Loucy (cell line): ENCODE measurements around the gene GRB14.

Source experiments
- EZH2phosphoT487 ChIP-seq: fragments of 200-600 bp; IDR thresholded peaks from 2 replicates; pipeline ENCODE4 v1.6.1; 2018; ENCODE audit warnings: antibody characterized with exemption, mild to moderate bottlenecking, moderate library complexity, borderline replicate concordance
- TF ChIP-seq, protein P1 (sequence below): fragments of 200-600 bp; sonication (generic); conservative IDR thresholded peaks from 2 replicates; pipeline ENCODE4 v1.5.1; 2014; ENCODE audit warnings: mild to moderate bottlenecking, antibody characterized with exemption, low read length

DNA sequence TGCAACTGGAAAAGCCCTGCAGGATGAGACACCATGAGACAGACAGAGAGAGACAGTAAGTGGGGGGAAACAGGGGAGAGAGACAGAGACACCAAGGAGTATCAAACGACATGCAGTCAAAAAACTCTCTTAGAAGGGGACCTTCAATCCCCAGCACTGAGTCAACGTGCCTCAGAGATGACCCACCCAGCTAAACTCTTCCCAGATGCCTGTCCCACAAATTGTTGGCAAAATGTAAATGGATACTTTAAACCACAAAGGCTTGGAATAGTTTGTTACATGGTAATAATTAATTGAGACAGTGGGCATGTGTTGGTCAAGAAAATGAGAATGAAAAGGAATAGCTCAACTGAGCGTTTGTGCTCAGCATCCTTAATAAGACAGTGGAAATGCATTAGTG is 98.3 kb downstream of the GRB14 start:
- TF ChIP-seq, protein P1, sequence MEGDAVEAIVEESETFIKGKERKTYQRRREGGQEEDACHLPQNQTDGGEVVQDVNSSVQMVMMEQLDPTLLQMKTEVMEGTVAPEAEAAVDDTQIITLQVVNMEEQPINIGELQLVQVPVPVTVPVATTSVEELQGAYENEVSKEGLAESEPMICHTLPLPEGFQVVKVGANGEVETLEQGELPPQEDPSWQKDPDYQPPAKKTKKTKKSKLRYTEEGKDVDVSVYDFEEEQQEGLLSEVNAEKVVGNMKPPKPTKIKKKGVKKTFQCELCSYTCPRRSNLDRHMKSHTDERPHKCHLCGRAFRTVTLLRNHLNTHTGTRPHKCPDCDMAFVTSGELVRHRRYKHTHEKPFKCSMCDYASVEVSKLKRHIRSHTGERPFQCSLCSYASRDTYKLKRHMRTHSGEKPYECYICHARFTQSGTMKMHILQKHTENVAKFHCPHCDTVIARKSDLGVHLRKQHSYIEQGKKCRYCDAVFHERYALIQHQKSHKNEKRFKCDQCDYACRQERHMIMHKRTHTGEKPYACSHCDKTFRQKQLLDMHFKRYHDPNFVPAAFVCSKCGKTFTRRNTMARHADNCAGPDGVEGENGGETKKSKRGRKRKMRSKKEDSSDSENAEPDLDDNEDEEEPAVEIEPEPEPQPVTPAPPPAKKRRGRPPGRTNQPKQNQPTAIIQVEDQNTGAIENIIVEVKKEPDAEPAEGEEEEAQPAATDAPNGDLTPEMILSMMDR, result no peak
- TF ChIP-seq EZH2phosphoT487, result no peak
